ENCODE results near the gene DHX16. TPM values are rescaled to one million over a fixed set of nuclear protein-coding genes. Genes with fewer than 3 reads are reported as not detected.

The DHX16 gene
- total RNA-seq, 1 donor from 2014 or later, result 27.4 TPM

DNA sequence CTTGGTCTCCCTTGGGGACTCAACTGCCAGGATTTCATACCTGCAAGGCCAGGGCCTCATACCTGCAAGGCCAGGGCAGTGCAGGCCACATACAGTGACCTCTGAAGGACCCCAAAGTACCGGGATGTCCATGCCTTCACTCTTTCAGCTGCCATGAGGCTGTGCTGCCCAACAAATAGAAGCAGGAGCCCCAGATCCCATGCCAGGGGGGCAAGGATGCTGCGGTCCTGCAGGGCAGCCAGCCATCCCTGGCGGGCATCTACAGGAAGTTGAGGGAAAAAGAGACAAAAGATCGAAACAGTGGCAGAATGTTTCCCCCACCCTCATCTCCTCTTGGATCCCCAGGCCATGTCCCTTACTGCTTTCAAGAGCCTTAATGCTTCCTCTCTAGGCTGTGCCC is 17.2 kb upstream of the DHX16 start:
- H3K36me3 ChIP-seq, result no peaks in the 10 kb centered on the region
- peaks cover 33% of the 10 kb centered on the region for H3K4me1 ChIP-seq
- peak overlapping the region; percentile 62 for H3K27ac ChIP-seq
- no peaks in the 10 kb centered on the region for H3K9me3 ChIP-seq
- ATAC-seq (no peak), DNase-seq (peak; percentile 40)
- intact Hi-C loops (cut with DNase I), result no loop called here
- peak overlapping the region; percentile 58 for H3K4me3 ChIP-seq
- TF ChIP-seq, protein P1, sequence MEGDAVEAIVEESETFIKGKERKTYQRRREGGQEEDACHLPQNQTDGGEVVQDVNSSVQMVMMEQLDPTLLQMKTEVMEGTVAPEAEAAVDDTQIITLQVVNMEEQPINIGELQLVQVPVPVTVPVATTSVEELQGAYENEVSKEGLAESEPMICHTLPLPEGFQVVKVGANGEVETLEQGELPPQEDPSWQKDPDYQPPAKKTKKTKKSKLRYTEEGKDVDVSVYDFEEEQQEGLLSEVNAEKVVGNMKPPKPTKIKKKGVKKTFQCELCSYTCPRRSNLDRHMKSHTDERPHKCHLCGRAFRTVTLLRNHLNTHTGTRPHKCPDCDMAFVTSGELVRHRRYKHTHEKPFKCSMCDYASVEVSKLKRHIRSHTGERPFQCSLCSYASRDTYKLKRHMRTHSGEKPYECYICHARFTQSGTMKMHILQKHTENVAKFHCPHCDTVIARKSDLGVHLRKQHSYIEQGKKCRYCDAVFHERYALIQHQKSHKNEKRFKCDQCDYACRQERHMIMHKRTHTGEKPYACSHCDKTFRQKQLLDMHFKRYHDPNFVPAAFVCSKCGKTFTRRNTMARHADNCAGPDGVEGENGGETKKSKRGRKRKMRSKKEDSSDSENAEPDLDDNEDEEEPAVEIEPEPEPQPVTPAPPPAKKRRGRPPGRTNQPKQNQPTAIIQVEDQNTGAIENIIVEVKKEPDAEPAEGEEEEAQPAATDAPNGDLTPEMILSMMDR (IDR thresholded peaks at IDR 0.05), result no peak
- H3K27me3 ChIP-seq, result no peaks in the 10 kb centered on the region

DNA sequence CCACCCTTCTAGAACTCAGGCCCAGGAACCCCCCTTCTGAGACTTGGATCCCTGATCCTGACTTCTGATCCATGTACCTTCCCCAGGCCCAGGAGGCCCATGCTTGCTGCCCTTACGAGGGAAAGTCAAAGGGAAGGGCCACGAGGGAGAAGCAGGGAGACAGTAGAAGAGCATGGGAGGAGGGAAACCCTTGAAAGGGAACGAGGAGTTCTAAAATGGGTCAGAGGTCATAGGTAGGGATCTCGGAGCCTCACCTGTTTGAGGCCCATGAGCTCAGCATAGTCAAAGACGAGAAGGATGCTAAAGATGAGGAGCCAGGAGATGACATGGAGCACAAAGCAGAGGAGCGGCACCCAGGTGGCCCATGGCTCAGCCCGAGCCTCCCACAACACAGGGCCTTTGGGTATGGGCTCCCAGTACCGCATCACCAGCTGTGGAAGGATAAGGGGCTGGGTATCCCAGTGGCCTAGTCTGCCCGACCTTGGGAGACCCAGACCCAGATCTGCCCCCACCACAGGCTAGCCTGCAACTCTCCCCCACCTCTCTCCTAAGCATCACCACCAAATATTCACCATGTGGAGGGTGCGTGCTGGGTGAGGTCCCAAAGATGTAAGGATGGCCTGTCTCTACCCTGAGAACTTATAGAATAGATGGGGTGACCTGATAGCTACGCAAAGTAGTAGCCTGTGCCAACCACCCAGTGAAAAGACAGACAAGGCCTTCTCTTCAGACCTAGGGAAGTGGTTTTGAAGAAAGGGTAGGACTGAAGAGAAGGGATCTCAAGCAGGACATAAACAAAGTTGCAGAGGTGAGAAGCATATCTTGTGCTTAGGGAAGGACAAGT is 16.4 kb upstream of the DHX16 start:
- no peak for DNase-seq
- TF ChIP-seq, protein P1 (IDR thresholded peaks at IDR 0.05), result no peak
- intact Hi-C loops (cut with DNase I), result no loop called here
- Histone ChIP-seq H3K4me1 (peaks cover 33% of the 10 kb centered on the region), H3K9me3 (no peaks in the 10 kb centered on the region), H3K27ac (peak overlapping the region; percentile 92), H3K27me3 (no peaks in the 10 kb centered on the region), H3K36me3 (no peaks in the 10 kb centered on the region), H3K4me3 (no peak overlapping the region)
- ATAC-seq, result no peak

DNA sequence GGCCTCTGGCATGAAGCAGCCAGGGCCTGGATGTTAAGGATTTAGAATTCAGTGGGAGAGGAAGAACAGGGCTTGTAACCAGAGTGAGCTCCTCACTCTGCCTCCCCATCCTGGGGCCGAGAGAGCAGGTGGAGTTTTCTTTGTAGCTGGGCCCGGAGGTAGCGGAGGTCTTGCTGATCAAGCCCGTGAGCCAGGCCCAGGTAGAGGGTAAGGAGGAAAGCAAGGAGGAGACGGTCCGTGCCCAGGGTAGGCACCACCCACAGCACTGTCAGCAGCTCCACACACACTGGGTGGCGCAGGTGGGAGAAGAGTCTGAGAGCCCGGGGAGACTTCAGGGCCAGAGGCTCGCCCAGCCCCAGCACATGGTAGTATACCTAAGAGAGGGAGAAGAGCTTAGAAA is 15.8 kb upstream of the DHX16 start:
- DNase-seq, result no peak
- no peak for ATAC-seq
- no peaks in the 10 kb centered on the region for H3K36me3 ChIP-seq
- peaks cover 33% of the 10 kb centered on the region for H3K4me1 ChIP-seq
- intact Hi-C loops (cut with DNase I), result no loop called here
- no peaks in the 10 kb centered on the region for H3K27me3 ChIP-seq
- H3K27ac ChIP-seq, result peak overlapping the region; percentile 92
- H3K9me3 ChIP-seq, result no peaks in the 10 kb centered on the region
- TF ChIP-seq, protein P1 (IDR thresholded peaks at IDR 0.05), result no peak
- peak overlapping the region; percentile 78 for H3K4me3 ChIP-seq

DNA sequence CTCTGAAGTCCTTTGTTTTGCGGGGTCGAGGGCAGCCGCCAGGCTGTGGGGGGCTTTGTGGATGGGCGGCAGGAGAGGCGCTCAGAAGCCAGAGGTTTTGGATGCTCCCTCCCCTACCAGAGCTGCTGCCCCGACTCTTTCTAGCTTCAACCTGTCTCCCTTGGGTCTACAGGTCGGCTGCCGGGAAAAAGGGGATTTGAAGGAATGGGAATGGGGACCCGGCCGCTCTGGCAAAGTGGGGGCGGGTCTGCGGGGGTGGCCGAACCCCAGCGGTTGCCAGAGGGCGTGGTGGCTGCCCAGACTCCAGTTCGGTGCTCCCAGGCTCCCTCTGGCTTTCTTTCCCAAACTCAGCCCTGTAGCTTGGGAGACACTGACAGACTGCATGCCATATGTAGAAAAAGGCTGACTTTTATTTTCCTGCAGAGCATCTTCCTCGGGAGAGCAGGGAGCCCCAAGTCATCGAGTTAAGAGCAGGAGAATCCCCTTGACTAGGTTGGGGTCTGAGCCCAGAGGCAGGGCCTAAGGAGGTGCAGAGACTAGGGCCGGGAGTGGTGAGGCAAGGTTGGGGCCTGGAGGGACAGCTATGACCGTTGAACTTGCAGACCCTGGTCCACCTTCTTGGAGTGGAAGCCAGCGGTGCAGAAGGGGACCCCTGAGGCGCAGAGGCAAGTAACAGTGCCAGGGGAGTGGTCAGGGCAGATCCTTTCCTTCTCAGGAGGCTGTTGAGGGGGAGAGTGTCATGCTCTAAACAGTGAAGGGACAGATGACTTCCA is 15.0 kb upstream of the DHX16 start:
- H3K27ac ChIP-seq, result peak overlapping the region; percentile 92
- no peaks in the 10 kb centered on the region for H3K9me3 ChIP-seq
- TF ChIP-seq, protein P1 (IDR thresholded peaks at IDR 0.05), result no peak
- DNase-seq (no peak), ATAC-seq (no peak)
- H3K4me1 ChIP-seq, result peaks cover 39% of the 10 kb centered on the region
- H3K27me3 ChIP-seq, result no peaks in the 10 kb centered on the region
- intact Hi-C loops (cut with DNase I), result no loop called here
- no peaks in the 10 kb centered on the region for H3K36me3 ChIP-seq
- H3K4me3 ChIP-seq, result peak overlapping the region; percentile 78

DNA sequence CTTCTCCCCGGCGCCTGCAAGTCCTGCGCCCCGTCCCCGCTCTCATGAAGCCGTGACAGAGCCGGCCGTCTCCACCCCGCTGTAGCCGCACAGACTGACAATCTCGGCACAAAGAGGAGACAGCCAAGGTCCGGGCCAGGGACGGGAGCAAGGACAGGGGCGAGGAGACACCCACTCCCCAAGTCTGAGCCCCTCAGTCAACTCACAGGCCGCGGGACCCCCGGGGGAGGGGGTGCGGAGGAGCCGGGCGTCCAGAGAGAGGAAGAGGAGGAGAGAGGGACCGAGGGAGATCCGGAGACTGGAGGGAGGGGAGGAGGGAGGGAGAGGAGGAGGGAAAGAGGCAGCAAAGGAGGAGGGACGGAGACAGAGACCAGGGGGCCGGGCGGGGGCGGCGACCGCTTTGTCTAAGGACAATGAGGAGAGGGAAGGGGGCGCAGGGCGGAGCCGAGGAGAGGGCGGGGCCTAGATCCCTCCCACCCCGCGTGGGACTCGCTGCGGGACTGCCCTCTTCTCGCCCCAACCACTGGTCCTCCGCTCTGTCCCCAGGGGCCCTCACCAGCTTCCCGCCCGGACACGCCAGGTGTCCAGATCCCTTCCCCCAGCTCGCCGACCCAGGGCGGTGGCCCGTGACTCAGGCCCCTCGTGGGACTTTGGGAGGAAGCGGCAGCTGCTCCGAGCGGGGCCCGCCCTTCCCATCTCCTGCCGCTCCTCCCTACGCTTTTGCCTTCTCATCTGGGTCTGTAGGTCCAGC is 14.3 kb upstream of the DHX16 start:
- intact Hi-C loops (cut with DNase I), result no loop called here
- peak overlapping the region; percentile 92 for H3K27ac ChIP-seq
- H3K4me1 ChIP-seq, result peaks cover 42% of the 10 kb centered on the region
- TF ChIP-seq, protein P1 (IDR thresholded peaks at IDR 0.05), result no peak
- ATAC-seq, result peak; percentile 70
- H3K4me3 ChIP-seq, result peak overlapping the region; percentile 78
- H3K27me3 ChIP-seq, result no peaks in the 10 kb centered on the region
- no peaks in the 10 kb centered on the region for H3K9me3 ChIP-seq
- peak; percentile 94 for DNase-seq
- H3K36me3 ChIP-seq, result no peaks in the 10 kb centered on the region

Data from upper lobe of right lung (tissue), 1 donor.